ENCODE results near the gene BMP15. TPM values are rescaled to one million over a fixed set of nuclear protein-coding genes. Genes with fewer than 3 reads are reported as not detected.

The BMP15 gene
- total RNA-seq: not detected in 2 replicates

DNA sequence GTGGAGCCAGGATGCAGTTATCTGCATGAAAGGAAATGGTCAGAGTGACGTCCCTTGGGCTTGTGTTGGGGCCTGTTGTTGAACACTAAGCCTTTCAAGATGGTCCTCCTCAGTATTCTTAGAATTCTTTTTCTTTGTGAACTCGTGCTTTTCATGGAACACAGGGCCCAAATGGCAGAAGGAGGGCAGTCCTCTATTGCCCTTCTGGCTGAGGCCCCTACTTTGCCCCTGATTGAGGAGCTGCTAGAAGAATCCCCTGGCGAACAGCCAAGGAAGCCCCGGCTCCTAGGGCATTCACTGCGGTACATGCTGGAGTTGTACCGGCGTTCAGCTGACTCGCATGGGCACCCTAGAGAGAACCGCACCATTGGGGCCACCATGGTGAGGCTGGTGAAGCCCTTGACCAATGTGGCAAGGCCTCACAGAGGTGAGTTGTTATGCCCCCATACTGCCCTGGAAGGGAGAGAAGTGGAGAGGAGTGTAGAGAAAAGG lies at the start of gene BMP15:
TSS of gene BMP15 (plus strand) at position 51 of the 492 bp plus-strand sequence. CDS start at position 100, 49 bp downstream.

Other genes with a start within 250 kb of the BMP15 start
- 27.8 and 28.6 TPM in 2 replicates for gene SHROOM4, start 96.5 kb upstream of the BMP15 start, total RNA-seq